Choroid plexus epithelial cell (primary cell): ENCODE results near the gene APOL2.

Experiments
- DNase-seq: peaks from one replicate; pipeline ENCODE4 v3.0.0-alpha.2; 2010; ENCODE audit warnings: low read depth
- H3K4me3 ChIP-seq: 2 replicates; pipeline ENCODE4 v1.5.1; 2011; ENCODE audit warnings: low read depth, mild to moderate bottlenecking, control low read depth, low read length, moderate library complexity
- CTCF ChIP-seq: conservative IDR thresholded peaks from 2 replicates; pipeline ENCODE4 v1.5.1; 2011; ENCODE audit warnings: low read depth, mild to moderate bottlenecking, control low read depth, inconsistent platforms, low read length, moderate library complexity

The APOL2 gene

GRCh38 chr22:36221799-36222751 is 17.3 kb downstream of the APOL2 start:
- H3K4me3 ChIP-seq, result peak overlapping the region; percentile 30
- peak; percentile 63 for DNase-seq
- TF ChIP-seq CTCF, result peak; percentile 85

- peak; percentile 62 for DNase-seq
- H3K4me3 ChIP-seq, result no peak overlapping the region
- TF ChIP-seq CTCF, result no peak
Observed at GRCh38 chr22:36220451-36220921, 18.8 kb downstream of the APOL2 start.

- TF ChIP-seq CTCF, result no peak
- no peak overlapping the region for H3K4me3 ChIP-seq
- no peak for DNase-seq
Observed at GRCh38 chr22:36218648-36219193, 20.6 kb downstream of the APOL2 start.

GRCh38 chr22:36215981-36216380 is 23.3 kb downstream of the APOL2 start:
- no peak for DNase-seq
- H3K4me3 ChIP-seq, result no peak overlapping the region
- TF ChIP-seq CTCF, result no peak

GRCh38 chr22:36213586-36213985 is 25.7 kb downstream of the APOL2 start:
- H3K4me3 ChIP-seq, result no peak overlapping the region
- DNase-seq, result no peak
- no peak for TF ChIP-seq CTCF

- no peak overlapping the region for H3K4me3 ChIP-seq
- no peak for TF ChIP-seq CTCF
- no peak for DNase-seq
Observed at GRCh38 chr22:36212901-36213300, 26.4 kb downstream of the APOL2 start.
